Measurements from ENCODE around the gene PCBP3.
"Not testable (repeated sequence)": the region's sequence is repeated elsewhere in the genome, so short reads cannot be mapped to it uniquely, and the experiment has no call there.

The PCBP3 gene

DNA sequence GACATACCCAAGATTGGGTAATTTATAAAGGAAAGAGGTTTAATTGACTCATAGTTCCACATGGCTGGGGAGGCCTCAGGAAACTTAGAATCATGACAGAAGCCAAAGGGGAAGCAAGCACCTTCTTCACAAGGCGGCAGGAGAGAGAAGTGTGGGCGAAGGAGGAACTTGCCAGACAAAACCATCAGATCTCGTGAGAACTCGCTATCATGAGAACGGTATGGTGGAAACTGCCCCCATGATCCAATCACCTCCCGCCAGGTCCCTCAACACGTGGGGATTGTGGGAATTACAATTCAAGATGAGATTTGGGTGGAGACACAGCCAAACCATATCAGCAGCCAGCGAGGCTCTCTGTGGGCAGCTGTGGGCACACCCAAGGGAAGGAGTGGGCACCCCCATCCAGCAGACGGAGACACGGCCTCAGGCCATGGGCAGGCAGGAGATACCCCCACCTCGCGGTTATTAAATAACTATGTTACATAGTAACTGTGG, 189.3 kb downstream of the PCBP3 start:
- not testable (repeated sequence) for DNase-seq

DNA sequence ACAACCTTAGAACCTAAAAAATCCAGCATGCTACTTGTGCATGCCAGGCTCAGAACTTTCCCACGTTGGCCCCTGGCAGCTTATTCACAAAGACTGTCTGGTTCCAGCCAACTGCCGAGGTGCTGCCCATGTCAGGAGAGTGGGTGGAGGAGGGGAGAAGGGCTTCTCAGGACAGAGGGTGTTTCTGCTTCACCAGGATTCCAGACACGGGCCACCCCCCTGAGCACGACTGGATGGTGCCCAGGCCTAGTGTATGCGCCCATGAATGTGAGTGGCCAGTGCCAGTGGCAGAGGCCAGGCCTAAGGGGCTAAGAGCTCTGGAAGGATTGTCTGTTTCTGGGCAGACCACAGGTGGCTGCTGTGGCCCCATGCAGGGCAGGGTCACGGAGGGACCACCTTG, 189.9 kb downstream of the PCBP3 start:
- DNase-seq = no peak

DNA sequence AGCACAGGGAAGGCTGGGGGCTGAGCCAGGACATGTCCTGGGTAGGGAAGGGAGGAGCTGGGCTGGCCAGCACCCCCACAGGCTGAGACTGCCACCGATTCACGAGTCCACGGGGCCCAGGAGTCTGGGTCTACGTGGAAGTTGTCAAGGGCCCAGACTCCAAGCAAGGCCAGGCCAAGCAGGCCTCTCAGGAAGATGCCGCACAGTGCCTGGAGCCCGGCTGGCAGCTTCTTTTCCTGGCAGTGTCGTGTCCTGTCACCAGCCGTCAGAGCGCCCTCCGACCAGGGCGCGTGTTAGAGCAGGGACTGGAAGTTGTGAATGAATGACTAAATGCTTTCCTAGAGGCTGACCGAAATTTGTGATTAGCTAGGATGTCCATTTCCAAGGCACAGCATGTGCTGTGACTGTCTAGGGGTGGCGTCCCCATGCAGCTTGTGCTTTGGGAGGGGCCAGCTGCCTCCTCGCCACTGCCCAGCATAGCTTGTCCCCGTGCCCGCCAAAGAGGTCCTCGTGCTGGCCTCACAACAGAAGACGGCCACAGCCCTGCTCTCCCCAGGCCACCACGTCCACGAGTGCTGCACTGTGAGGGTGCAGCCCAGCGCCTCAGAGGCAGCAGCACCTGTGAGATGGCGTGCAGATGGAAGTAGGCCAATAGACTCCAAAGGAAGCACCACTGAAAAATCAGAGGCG, 190.6 kb downstream of the PCBP3 start:
- no peak for DNase-seq

DNA sequence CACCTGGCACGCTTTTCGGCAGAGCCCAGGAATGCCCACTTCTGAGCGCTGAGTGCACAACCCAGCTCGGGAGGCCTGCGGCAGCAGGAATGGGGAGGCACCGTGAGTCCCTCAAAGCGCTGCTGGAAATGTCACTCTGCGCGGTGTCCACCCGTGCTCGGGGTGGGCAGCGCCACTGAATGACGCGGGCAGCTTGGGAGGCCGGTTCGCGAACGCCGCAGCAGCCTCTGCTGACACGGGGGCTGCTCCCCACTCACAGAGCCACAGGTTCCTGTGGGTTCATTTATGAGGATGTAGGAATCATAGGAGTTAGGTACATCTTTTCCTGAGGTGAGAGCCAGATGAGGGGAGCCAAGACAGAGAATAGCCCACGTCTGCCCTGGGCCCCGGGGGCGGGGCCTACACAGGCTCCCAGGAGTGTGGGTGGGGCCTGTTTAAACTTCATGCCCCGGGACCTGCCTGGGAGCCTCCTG, 191.3 kb downstream of the PCBP3 start:
- no peak for DNase-seq

DNA sequence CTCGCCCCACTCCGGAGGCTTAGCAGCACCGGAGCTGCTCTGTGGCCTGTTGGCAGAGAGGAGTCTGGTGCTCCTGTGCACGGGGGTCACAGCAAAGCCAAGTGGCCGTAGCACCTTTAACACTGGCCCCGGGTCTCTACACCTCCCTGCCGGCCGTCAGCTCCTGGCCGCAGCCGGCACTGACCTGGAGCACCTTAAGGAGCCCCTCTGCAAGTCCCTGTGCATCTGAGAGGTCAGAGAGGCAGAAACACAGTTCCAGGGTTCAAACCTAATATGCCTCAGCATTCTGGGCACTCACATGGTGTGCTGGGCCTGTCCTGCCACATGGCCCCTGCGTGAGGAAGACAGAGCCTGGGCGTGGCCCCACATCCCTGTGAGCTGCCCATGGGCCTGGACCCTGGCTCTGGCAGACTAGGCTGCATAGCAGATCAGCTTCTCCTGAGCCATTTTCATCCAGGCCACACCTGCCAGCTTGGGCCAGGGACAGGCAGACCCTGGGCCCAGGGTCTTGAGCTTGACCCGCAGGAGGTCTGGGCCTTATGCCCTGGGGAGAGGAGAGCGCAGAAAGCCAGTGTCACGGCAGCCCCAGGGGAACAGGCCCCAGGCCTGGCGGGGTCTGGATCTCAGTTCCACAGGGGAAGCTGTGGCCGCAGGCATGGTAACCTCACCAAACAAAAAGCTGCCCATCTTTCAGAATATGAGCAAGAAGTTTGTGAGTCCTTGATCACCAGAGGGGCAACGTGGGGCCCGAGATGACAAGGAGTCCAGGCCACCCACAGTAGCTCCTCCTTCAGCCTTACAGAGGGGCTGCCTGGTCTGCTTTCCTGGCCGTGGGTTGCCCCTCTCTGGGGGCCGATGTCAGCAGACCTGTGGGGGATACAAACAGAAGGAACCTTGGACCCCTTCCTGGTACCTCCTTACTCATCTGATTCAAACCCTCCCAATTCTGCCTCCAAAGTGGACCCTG, 192.1 kb downstream of the PCBP3 start:
- DNase-seq = no peak

DNA sequence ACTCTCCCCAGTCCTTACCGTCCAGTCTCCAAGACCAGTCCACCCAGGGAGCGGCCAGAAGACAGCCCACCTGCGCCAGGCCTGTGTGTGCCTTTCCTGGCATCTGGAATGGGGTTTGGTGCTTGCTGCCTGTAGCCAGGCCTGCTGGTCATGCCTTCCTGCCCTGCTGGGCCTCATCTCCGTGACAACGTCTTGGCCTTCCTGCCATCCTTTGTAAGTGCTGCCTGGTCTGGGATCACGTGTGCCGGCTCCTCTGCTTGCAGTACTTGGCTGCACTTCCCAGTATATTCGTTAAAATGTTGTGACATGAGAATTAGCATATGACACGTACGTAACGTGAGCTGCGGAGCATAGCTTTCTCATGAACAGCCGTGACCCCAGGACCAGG, 192.7 kb downstream of the PCBP3 start:
- DNase-seq = no peak

DNA sequence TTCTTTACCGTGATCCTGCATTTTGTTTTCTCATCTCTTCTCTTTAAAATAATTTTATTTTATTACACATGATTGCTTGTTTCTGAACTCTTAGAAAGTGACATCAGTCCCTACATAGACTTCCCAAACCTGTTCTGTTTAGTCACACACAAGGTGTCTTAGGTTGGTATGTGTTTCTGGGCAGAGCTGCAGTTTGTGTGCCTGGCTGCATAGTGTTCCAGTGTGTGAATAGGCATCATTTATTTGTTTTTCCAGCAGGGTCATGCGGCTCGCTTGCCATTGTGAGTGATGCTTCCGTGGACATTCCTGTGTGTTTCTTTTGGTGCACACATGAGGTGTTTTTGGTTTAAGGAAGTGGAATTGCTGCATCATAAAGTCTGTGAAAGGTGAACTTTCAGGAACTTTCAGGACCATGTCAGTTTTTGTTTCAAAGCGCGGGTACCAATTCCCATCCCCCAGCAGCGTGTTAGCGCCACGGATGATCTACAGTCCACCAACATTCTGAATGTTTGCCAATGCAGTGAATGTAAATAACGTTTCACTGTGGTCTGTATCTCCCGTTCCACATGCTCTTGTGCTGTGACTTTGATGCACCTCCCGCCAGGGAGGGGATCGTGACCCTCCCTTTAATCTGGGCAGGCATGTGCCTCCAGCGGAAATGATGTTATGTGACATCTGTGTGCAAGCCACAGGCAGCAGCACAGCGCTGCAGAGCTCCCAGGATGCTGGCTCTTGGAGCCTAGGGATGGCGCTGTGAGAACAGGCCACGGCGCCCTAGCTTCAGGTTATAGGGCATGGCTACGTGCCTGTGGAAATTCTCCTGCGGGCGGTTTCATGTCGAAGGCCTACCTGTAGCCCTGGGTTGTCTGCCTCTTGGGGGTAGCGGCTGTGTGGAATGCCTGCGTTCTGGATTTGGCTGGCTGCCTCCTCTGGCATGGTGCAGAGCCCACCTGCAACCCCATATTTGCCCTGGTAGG, 193.5 kb downstream of the PCBP3 start:
- DNase-seq = no peak

DNA sequence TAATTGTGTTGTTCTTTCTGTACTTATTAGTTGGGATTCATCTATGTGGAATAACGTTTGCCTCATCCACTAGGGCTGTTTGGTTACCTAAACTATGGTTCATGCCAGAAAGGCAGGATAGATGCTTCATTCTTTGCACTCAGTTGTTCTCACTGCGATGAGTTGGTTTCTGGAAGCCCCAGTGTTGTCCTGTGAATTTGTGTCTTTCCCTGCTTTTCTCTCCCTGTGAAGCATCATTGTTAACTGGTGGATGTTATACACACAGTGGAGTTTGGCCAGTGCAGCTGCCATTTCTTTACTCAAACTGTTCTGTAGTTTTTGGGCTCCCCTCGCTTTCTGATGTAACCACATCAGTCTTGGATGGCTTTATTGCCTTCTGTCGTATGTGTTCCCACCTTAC, 194.4 kb downstream of the PCBP3 start:
- DNase-seq = no peak

DNA sequence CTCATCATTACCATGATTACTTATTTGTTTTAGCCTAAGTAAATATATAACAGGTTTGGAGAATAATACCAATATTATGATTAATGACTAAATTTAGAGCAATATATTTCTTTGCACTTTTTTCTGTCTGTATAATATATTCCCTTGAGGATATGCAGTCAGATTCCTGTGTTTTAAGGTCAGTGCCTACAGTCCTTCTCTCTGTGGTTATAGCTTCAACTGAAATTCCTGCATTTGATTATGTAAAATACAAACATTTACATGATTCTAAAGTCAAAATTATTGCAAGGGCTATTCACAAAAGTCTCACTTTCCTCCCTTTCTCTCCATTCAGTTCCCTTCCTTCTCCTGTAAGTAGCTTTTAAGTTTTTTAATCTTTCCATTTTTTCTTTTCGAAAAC, 195.1 kb downstream of the PCBP3 start:
- no peak for DNase-seq

DNA sequence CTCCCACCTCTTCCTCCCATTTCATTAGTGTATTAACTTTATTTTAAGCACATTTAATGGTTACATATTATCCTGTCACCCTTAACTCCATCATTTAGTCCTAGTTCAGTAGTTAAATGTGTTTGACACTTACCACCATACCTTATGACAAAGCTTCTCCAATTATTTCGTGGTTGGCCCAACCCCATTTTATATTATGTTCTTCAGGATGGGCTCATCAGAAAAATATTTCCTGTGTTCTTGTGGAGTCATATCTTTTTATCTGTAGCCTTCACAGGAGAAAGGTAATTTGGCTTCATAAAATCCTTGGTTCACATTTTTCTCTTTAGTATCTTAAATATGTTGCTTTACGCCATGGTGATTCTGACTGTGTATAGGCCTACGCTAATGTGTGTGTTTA, 195.7 kb downstream of the PCBP3 start:
- DNase-seq = no peak

DNA sequence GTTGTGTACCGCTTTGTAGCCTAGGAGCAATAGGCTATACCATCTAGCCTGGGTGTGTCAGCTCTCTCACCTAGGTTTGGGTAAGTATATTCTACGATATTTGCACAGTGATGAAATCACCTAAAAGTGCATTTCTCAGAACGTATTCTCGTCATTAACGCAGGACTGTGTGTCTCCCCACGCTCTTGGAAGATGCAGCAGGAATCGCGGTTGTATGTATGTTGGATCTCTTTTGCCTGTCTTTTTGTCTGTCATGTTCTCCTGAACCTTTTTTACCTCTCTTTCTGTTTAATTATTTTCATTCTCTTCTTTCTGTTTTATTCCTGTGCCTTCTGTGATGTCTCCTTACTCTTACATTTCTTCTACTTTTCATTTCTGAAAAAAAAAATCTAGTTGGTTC, 197.5 kb downstream of the PCBP3 start:
- no peak for DNase-seq

DNA sequence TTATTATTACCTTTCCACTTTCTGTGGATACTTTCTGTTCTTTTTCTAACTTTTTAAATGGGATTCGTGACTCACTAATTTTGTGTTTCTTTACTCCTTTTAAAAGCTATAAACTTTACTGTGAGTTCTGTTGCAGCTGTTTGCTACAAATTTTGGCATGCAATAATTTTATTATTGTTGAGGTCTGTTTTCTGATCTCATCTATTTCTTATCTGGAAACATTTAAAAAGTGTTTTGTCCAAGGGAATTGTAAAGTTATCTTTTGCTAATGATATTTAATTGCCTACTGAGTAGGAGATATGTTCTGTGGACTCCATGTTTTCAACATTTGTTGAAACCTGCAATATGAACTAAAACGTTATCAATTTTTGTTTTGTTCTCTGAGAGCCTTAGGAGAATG, 199.9 kb downstream of the PCBP3 start:
- no peak for DNase-seq

DNA sequence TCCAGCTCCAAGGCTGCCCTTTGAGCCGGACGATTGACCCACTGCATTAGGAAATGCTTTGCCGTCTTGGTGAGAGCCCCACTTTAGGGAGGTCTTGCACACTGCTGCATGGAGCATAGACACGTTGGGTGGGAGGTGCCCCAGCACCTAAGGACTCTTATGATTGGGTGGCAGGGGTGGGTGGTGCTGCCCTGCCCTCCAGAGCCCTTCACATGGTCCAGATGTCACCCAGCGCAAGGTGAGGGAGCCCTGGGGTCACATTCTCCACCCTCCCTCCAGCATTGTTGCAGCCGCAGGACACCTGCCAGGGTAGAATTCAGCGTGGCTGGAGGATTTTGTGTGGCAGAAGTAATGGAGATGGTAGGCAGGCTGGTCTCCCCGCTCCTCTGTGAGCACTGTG, 200.7 kb downstream of the PCBP3 start:
- DNase-seq = no peak

DNA sequence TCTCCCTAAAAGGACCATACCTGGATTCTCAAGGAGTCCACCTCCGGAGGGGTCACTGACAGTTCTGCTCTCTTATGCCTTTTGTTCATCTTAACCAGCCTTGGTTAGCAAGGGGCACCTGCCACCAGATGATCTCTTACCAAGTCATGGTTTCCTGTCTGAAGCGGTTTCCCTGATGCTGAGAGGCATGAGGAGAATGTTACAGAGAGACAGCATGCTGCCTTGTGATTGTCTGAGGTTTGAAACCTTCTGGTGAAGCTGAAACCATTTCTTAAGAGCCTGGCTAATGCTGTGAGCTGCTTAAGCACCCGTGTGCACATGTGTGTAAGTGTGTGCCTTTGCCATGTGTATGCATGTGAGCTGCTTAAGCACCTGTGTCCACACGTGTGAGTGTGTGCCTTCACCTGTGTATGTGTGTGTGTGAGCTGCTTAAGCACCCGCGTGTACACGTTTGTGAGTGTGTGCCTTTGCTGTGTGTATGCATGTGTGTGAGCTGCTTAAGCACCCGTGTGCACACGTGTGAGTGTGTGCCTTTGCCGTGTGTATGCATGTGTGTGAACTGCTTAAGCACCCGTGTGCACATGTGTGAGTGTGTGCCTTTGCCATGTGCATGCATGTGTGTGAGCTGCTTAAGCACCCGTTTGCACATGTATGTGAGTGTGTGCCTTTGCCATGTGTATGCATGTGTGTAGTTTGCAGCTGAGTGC, 201.7 kb downstream of the PCBP3 start:
- DNase-seq = no peak

DNA sequence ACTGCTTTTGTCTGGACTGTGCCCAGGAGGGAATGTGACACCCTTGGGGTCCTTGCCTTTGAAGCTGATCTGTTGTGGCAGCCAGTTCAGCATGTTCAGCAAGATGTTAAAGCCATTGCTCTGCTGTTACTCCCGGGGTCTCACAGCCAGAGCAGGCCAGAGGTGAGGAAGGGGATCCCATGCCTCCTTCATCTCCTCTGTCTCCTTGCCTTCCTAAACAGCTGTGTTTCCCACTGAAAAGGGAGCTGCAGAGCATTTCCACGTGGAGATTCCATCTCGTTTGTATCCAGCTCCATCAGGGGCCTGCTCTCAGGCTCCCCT, 202.2 kb downstream of the PCBP3 start:
- no peak for DNase-seq

DNA sequence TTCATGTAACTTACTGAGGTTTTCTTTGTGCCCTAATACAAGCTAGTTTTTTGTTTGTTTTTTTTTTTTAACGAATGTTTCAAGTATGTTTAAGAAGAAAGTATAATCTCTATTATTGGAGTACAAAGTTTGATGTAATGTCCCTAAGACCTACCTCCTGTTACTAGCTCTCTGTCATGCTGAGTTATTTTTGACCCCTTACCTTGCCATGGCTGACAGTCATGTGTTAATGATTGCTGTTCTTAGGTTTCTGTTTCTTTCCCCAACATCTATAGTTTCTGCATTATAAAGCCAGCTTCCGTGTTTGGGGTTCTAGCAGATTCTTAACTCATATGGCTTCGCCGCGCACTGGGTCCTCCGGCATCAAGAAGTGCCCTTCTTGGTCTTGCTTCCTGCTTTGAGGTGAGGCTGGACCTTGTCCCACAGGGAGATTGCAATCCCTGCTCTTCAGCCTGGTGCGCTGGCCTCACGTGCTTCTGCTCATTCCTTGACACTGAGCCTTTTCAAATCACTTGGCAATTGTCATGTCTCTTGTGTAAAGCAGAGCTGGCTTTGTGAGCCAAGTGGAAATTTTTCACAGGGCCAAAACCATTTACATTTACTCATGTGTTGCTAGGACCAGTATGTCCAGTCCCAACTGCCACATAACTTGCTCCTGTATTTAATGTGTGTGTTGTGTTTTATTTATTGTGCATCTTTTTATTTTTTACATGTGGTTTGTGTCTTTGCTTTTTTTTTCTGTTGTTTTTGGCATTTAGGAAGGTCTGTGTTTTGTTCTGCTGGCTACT, 203.0 kb downstream of the PCBP3 start:
- no peak for DNase-seq

DNA sequence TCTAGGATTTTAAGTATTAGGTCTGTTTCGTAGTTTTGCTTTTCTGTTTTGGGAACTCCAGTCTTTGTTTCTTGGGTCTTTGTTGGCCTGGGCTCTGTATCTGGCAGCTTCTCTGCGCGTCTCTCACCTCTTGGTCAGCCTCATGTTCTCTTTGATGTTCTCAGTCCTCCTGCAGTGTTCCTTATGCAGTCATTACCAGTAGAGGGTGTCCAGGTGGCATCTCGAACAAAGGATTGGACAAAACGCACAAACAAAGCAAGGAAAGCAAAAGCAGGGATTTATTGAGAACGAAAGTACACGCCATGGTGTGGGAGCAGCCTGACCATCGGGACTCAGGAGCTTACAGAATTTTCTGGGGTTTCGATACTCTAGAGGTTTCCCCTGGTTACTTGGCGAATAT, 204.3 kb downstream of the PCBP3 start:
- no peak for DNase-seq

DNA sequence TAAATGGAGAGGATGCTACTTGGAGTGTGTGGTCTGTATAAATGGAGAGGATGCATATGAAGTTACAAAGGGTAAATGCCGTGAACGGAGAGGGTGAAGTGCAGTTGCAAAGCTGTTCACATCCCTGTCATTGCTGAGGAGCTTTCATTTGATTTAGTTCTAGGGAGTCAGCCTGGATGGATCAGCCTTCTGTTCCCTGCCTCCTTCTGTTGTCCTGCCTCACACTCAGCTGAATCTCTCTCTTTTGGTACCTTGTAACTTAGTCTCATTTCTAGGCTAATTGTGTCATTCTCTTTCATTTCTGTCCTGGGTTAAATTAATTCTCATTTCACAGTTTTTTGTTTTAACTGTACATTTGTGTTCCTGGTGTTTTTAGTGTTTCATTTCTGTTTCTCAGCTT, 204.8 kb downstream of the PCBP3 start:
- DNase-seq = no peak

DNA sequence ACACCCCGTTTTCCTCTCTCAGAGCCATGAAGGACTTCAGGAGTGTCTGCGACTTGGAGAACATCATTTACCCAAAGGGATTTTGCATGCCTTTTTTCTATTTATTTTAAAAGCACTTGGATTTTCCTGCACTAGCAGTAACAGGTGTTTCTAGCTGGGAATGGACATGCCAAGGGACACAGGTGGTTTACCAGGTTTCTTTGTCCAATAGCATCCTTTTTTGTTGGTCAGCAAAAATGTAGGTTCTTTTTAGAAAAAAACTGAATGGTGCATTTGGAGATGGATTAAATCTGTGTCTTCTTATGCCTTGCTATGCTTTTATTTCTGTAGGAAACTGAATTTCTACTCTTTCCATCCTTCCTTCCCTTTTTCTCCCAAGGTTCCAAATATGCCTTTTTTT, 205.3 kb downstream of the PCBP3 start:
- DNase-seq = no peak

DNA sequence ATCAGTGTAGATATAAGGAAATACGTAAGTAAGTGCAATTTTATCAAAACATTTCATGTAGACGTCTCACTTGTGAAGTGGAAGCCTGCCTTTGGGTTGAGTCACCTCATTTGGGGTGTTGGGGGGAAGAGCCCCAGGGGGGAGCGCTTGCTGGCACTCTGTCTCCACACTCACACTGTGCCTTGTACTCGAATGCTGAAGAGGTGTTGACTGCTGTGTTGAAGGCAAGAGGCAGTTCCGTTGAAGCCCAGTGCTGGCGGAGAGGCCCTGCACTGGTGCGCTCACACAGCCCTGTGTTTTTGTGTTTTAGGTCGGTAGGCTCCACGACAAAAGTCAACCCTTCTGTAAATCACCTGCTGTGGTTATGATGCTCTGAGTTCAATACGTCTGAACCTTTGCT, 206.1 kb downstream of the PCBP3 start:
- DNase-seq = no peak

DNA sequence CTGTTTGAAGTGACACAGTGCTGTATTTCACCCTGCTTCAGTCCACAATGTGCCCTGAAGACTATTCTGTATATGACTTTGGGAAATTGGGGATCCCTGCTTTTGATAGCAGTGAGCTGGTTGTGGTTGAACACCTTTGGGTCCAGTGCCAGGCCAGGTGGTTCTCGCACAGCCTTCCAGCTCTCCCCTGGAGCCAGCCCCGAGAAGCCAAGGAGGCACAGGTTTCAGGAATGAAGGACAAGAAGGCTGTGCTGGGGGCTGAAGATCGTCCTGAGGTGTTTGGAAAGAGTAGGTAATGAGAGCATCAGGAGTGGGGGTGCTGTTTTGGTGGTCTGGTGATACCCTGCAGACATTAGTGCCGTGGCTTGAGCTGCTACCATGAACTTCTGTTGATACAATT, 206.7 kb downstream of the PCBP3 start:
- no peak for DNase-seq

DNA sequence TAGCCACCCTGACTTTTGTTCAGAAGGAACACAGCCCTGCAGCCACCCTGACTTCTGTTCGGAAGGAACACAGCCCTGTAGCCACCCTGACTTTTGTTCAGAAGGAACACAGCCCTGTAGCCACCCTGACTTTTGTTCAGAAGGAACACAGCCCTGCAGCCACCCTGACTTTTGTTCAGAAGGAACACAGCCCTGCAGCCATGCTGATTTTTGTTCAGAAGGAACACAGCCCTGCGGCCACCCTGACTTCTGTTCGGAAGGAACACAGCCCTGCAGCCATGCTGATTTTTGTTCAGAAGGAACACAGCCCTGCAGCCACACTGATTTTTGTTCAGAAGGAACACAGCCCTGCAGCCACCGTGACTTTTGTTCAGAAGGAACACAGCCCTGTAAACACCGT, 208.9 kb downstream of the PCBP3 start:
- not testable (repeated sequence) for DNase-seq
